Body of pancreas (tissue), 4 donors: ENCODE data around the gene E2F6. TPM values are rescaled to one million over a fixed set of nuclear protein-coding genes. Genes with fewer than 3 reads are reported as not detected.

Experiments
- ATAC-seq: fragments of 150-250 bp; one replicate; pipeline ENCODE4 v1.9.1; 2016
- DNase-seq, 4 donors: peaks; one replicate each; pipeline ENCODE4 v3.0.0-alpha.2; 2019
- H3K27ac ChIP-seq, 4 donors: fragments of 200-600 bp; sonication (generic); 1 replicate in 3 of 4; 2 replicates in 1 of 4; pipeline versions ENCODE4 v1.5.1 to v1.6.1; 2016 to 2019; ENCODE audit warnings: mild to moderate bottlenecking in 1 of 4, mixed read lengths in 1 of 4, moderate library complexity in 1 of 4
- H3K27me3 ChIP-seq, 2 donors: fragments of 200-600 bp; sonication (generic); one replicate each; pipeline ENCODE4 v1.6.0; 2016; ENCODE audit warnings: mild to moderate bottlenecking in 1 of 2
- H3K36me3 ChIP-seq, 2 donors: fragments of 200-600 bp; sonication (generic); replicated peaks in 1 of 2; 2 replicates each; pipeline ENCODE4 v1.5.1; 2016; ENCODE audit warnings: low read depth in 2 of 2; ENCODE audit not compliant: insufficient read depth in 1 of 2
- H3K4me1 ChIP-seq: fragments of 200-600 bp; sonication (generic); one replicate; pipeline ENCODE4 v1.6.0; 2016
- H3K4me3 ChIP-seq, 2 donors: fragments of 200-600 bp; sonication (generic); 1 replicate in 1 of 2; 2 replicates in 1 of 2; pipeline ENCODE4 v1.5.1; 2016 to 2019
- H3K9me3 ChIP-seq, 3 donors: fragments of 200-600 bp; sonication (generic); 1 replicate in 2 of 3; 2 replicates in 1 of 3; pipeline ENCODE4 v1.5.1; 2016
- CTCF ChIP-seq, 7 experiments: fragments of 450-650 bp in 4 of 7; fragments of 200-600 bp in 3 of 7; sonication (generic) in 3 of 7; IDR thresholded peaks; one replicate each; pipeline ENCODE4 v1.5.1; 2016 to 2019; ENCODE audit warnings: antibody characterized with exemption in 7 of 7
- POLR2A ChIP-seq, 3 donors: fragments of 450-650 bp; IDR thresholded peaks; one replicate each; pipeline ENCODE4 v1.6.1; 2016; ENCODE audit warnings: antibody characterized with exemption in 3 of 3, mild to moderate bottlenecking in 2 of 3
- WGBS, 2 donors: methylation state at CpG; one replicate each; pipeline ENCODE4 v1.1.5; 2017; 5-methylcytosine and 5-hydroxymethylcytosine counted together
- intact Hi-C: fragments of 100-400 bp; cut with DNase I; formaldehyde crosslinking; loops from one replicate; pipeline ENCODE4 v1.15.1; 2023
- total RNA-seq, 2 donors: library from RNA; depleted of rRNA; stranded (reverse); fragments of >200 nt; gene quantifications; one replicate each; pipeline ENCODE4 v1.1.0, GENCODE V29; 2016

The E2F6 gene
- total RNA-seq, 2 donors from 2014 or later: 9.2 to 13.2 TPM

GRCh38 chr2:11493282-11493681, 27.3 kb upstream of the E2F6 start:
- Histone ChIP-seq H3K27ac (no peak overlapping the region), H3K27me3 (no peaks in the 10 kb centered on the region), H3K36me3 (no peaks in the 10 kb centered on the region), H3K4me1 (peaks cover 3% of the 10 kb centered on the region), H3K9me3 (no peaks in the 10 kb centered on the region), H3K4me3 (no peak overlapping the region)
- intact Hi-C loops: loop anchor here (10.0 kb wide), 1 partner anchor 52 kb away; no protein-coding TSS in a partner anchor
- WGBS, 2 donors: 88 to 94% methylated on average over 6 of the region's 6 CpGs
- TF ChIP-seq CTCF (IDR thresholded peaks at IDR 0.05): no peak
- TF ChIP-seq POLR2A (IDR thresholded peaks at IDR 0.05): no peak
- DNase-seq (no peak), ATAC-seq (no peak)

GRCh38 chr2:11492720-11493119, 26.8 kb upstream of the E2F6 start:
- Histone ChIP-seq H3K4me3 (no peak overlapping the region), H3K4me1 (no peaks in the 10 kb centered on the region), H3K27me3 (no peaks in the 10 kb centered on the region), H3K36me3 (no peaks in the 10 kb centered on the region), H3K9me3 (no peaks in the 10 kb centered on the region), H3K27ac (no peak overlapping the region)
- no peak for TF ChIP-seq CTCF (IDR thresholded peaks at IDR 0.05)
- TF ChIP-seq POLR2A (IDR thresholded peaks at IDR 0.05): no peak
- no peak for DNase-seq
- no peak for ATAC-seq
- intact Hi-C loops: loop anchor here (10.0 kb wide), 1 partner anchor 52 kb away; no protein-coding TSS in a partner anchor
- 80 to 100% methylated on average over 1 of the region's 1 CpG for WGBS, 2 donors

- whole genome bisulfite sequencing, 2 donors: 76 to 87% methylated on average over 3 of the region's 3 CpGs
- DNase-seq (no peak), ATAC-seq (no peak)
- H3K4me1 ChIP-seq: no peaks in the 10 kb centered on the region
- TF ChIP-seq CTCF (IDR thresholded peaks at IDR 0.05) (no peak), POLR2A (IDR thresholded peaks at IDR 0.05) (no peak)
- no peaks in the 10 kb centered on the region for H3K36me3 ChIP-seq
- H3K9me3 ChIP-seq: no peaks in the 10 kb centered on the region
- no peak overlapping the region for H3K4me3 ChIP-seq
- H3K27ac ChIP-seq: no peak overlapping the region
- intact Hi-C loops: loop anchor here (10.0 kb wide), 1 partner anchor 53 kb away; no protein-coding TSS in a partner anchor
- no peaks in the 10 kb centered on the region for H3K27me3 ChIP-seq
Measured at GRCh38 chr2:11492244-11492643, 26.3 kb upstream of the E2F6 start.

- no peak overlapping the region for H3K27ac ChIP-seq
- H3K4me3 ChIP-seq: no peak overlapping the region
- ATAC-seq: no peak
Measured at GRCh38 chr2:11491348-11491933, 25.5 kb upstream of the E2F6 start.

More at GRCh38 chr2:11491348-11491933, 25.5 kb upstream of the E2F6 start:
- WGBS, 2 donors: 64% methylated on average over 3 of the region's 3 CpGs
- Histone ChIP-seq H3K36me3 (no peaks in the 10 kb centered on the region), H3K4me1 (no peaks in the 10 kb centered on the region), H3K9me3 (no peaks in the 10 kb centered on the region), H3K27me3 (no peaks in the 10 kb centered on the region)
- intact Hi-C loops: loop anchor here (10.0 kb wide), 1 partner anchor 53 kb away; no protein-coding TSS in a partner anchor
- TF ChIP-seq CTCF (IDR thresholded peaks at IDR 0.05): no peak
- no peak for TF ChIP-seq POLR2A (IDR thresholded peaks at IDR 0.05)
- no peak for DNase-seq
